Inflammatory macrophage treated with lipopolysaccharide for 4 hours (primary cell): ENCODE measurements around the gene PTPRC.

Experiments
- DNase-seq: peaks from one replicate; pipeline ENCODE4 v3.0.0-alpha.2; 2020

Gene PTPRC

GRCh38 chr1:198771563-198772153, 132.8 kb downstream of the PTPRC start:
- peak; percentile 40 for DNase-seq

- DNase-seq: no peak
These were observed 133.8 kb downstream of the PTPRC start for GRCh38 chr1:198772626-198773025.

DNA sequence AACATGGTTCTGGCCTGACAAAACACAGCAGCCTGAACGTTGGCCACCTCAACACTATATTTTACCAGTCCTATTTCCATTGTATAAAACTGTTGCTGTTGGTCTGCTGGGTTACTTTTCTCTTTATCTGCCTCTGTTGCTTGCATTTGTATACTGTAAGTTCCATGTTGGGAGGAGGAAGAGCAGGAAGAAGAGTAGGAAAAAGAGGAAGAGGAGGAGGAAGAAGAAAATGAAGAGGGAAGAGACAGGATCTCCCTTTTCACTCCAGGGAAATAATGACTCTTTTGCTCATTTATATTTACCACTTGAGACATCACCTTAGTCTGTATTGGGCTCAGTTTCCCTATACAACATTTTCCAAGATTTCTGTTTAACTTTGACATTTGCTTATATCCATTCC, 134.2 kb downstream of the PTPRC start:
- DNase-seq: no peak

GRCh38 chr1:198773523-198773922, 134.7 kb downstream of the PTPRC start:
- no peak for DNase-seq

- DNase-seq: no peak
These were observed 135.6 kb downstream of the PTPRC start for GRCh38 chr1:198774421-198774820.

GRCh38 chr1:198775606-198776005, 136.8 kb downstream of the PTPRC start:
- DNase-seq: peak; percentile 27

GRCh38 chr1:198776602-198777029, 137.8 kb downstream of the PTPRC start:
- peak; percentile 97 for DNase-seq

GRCh38 chr1:198778049-198778448, 139.2 kb downstream of the PTPRC start:
- peak; percentile 90 for DNase-seq

DNA sequence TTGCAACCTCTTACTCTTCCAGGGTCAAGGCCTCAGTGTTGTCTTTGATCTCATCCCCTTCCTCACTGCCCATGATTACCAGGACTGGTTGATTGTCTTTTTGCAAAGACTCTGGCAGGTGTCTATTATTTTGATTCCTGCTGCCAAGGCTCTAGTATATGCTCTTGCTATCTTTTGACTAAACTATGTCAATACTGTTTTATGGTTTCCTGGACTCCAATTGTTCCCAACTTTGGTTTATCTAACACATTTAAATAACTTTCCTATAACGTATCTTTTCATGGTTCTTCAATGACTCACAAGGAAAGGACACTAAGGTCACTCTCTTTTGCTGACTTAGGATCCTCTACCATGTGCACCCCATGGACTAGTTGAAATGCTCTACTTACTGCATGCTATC, 141.5 kb downstream of the PTPRC start:
- DNase-seq: no peak

DNA sequence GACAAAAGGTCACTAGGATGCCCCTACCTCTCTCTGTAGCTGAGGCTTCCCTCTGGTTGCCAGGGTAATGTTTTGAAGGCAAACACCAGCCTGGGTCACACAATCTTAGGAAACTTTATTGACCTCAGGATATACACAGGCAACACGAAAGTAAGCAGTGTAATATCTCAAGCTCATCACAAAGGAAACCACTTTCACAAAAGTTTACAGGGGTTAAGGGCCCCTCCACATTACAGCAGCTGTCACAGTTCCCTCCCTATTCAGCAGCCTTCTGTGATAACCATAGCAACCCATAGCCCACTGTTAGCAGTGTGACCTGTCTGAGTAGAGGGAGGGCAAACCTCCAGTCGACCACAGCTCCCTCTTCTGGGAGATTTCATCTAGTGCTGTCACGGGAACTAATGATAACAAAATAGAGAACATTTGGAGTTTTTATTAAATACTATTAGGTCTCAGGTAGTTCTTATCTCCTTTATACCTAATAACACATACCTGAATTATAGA, 149.8 kb downstream of the PTPRC start:
- peak; percentile 22 for DNase-seq

- no peak for DNase-seq
These were observed 154.9 kb downstream of the PTPRC start for GRCh38 chr1:198793714-198794113.

- peak; percentile 61 for DNase-seq
These were observed 155.7 kb downstream of the PTPRC start for GRCh38 chr1:198794498-198794897.

DNA sequence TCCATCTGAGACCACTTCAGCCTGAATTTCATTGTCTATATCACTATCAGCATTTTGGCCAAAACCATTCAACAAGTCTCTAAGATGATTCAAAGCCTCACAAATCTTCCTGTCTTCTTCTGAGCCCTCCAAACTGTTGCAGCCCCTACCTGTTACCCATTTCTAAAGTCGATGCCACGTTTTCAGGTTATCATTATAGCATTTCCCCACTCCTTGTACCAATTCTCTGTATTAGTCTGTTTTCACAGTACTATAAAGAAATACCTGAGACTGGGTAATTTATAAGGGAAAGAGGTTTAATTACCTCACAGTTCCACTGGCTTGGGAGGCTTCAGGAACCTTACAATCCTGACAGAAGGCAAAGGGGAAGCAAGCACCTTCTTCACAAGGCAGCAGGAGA, 158.8 kb downstream of the PTPRC start:
- no peak for DNase-seq

DNA sequence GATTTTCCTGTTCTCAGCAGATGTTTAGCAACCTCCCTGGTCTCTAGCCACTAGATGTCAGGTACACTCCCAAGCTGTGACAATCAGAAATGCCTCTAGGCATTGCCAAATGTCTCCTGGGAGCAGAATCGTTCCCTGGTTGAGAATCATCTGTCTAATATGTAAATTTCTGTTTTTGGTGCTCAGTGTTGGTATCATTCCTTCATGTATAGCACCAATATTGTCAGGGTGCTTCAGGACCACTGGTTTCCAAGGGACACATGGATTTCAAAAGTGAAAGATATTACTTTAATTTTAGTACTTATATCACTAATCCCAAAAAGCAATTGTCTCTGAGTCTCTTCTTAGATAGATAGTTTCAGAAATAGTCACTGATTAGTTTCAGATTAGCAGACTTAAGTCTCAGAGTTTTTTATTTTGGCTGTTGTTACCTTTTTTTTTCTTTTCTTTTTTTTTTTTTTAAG, 160.1 kb downstream of the PTPRC start:
- DNase-seq: no peak

DNA sequence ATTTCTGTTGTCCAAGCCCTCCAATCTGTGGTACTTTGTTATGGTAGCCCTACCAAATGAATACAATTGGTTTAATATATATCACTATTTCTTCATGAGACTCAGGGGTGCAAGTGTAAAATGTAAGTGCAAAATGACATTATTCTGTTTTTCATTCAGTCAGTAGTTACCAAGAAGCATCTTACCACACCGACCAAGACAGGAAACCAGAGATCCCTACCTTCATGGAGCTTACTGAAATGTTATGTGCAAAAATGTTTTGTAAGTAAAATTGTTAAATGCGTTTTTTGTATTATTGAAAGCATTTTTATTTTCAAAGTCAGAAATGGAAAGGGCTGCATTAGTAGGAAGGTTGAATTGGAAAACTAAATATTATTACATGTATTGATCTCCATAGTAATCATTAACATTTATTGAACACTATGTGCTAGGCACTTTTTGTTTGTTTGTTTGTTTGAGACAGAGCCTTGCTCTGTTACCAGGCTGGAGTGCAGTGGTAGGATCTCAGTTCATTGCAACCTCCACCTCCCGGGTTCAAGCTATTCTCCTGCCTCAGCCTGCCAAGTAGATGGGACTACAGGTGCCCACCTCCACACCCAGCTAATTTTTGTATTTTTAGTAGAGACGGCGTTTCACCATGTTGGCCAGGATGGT, 166.8 kb downstream of the PTPRC start:
- no peak for DNase-seq

- no peak for DNase-seq
These were observed 168.0 kb downstream of the PTPRC start for GRCh38 chr1:198806861-198807260.
